MM.1S (cell line): ENCODE results near the gene SMC6.

Experiments used
- DNase-seq: peaks from one replicate; pipeline ENCODE4 v3.0.0-alpha.2; 2015
- H2AFZ ChIP-seq: fragments of 300-600 bp; sonication (generic); 2 replicates; pipeline ENCODE4 v1.6.0; 2016; ENCODE audit warnings: antibody characterized with exemption, low read length
- H3F3A ChIP-seq: fragments of 300-600 bp; sonication (generic); 2 replicates; pipeline ENCODE4 v1.6.1; 2016; ENCODE audit warnings: mild to moderate bottlenecking, antibody characterized with exemption, low read length, moderate library complexity, mixed read lengths; ENCODE audit not compliant: insufficient read depth
- H3K27ac ChIP-seq: fragments of 300-600 bp; sonication (generic); 2 replicates; pipeline ENCODE4 v1.5.1; 2016; ENCODE audit warnings: mild to moderate bottlenecking, low read length
- H3K27me3 ChIP-seq: fragments of 300-600 bp; sonication (generic); replicated peaks from 2 replicates; pipeline ENCODE4 v1.6.0; 2016; ENCODE audit warnings: low read length; ENCODE audit not compliant: insufficient read depth
- H3K36me3 ChIP-seq: fragments of 300-600 bp; sonication (generic); replicated peaks from 2 replicates; pipeline ENCODE4 v1.6.1; 2016; ENCODE audit warnings: mild to moderate bottlenecking, low read length, mixed read lengths; ENCODE audit not compliant: insufficient read depth
- H3K4me1 ChIP-seq: fragments of 300-600 bp; sonication (generic); 2 replicates; pipeline ENCODE4 v1.6.1; 2016; ENCODE audit warnings: low read length, mixed read lengths
- H3K4me2 ChIP-seq: fragments of 300-600 bp; sonication (generic); 2 replicates; pipeline ENCODE4 v1.6.0; 2016; ENCODE audit warnings: low read depth, low read length
- H3K4me3 ChIP-seq: fragments of 300-600 bp; sonication (generic); 2 replicates; pipeline ENCODE4 v1.5.1; 2016; ENCODE audit warnings: low read length, mixed read lengths
- H3K79me2 ChIP-seq: fragments of 300-600 bp; sonication (generic); 2 replicates; pipeline ENCODE4 v1.6.1; 2016; ENCODE audit warnings: mixed run types, low read length, mixed read lengths
- H3K9ac ChIP-seq: fragments of 300-600 bp; sonication (generic); 2 replicates; pipeline ENCODE4 v1.6.1; 2016; ENCODE audit warnings: low read length, mixed read lengths
- H3K9me2 ChIP-seq: fragments of 300-600 bp; sonication (generic); replicated peaks from 2 replicates; pipeline ENCODE4 v1.6.1; 2016; ENCODE audit warnings: mild to moderate bottlenecking, low read length, mixed read lengths; ENCODE audit not compliant: insufficient read depth
- H3K9me3 ChIP-seq: fragments of 300-600 bp; sonication (generic); replicated peaks from 2 replicates; pipeline ENCODE4 v1.6.1; 2016; ENCODE audit warnings: mild to moderate bottlenecking, low read length, mixed read lengths; ENCODE audit not compliant: insufficient read depth
- H4K20me1 ChIP-seq: fragments of 300-600 bp; sonication (generic); 2 replicates; pipeline ENCODE4 v1.6.1; 2016; ENCODE audit warnings: mild to moderate bottlenecking, low read length, moderate library complexity, mixed read lengths; ENCODE audit not compliant: insufficient read depth
- CTCF ChIP-seq: fragments of 300-600 bp; sonication (generic); IDR thresholded peaks from 2 replicates; pipeline ENCODE4 v1.5.1; 2016; ENCODE audit warnings: antibody characterized with exemption, low read length, mixed read lengths
- EZH2 ChIP-seq: fragments of 300-600 bp; sonication (generic); optimal IDR thresholded peaks from 2 replicates; pipeline ENCODE3; 2017; ENCODE audit warnings: low read depth, mild to moderate bottlenecking, antibody characterized with exemption, low read length, mixed read lengths
- EZH2phosphoT487 ChIP-seq: fragments of 300-600 bp; sonication (generic); IDR thresholded peaks from 2 replicates; pipeline ENCODE4 v1.6.1; 2018; ENCODE audit warnings: antibody characterized with exemption, low read length

SMC6 gene

GRCh38 chr2:17614174-17614930, 139.3 kb downstream of the SMC6 start:
- Histone ChIP-seq H3K4me1 (no peaks in the 10 kb centered on the region), H3K4me2 (no peak overlapping the region), H3F3A (no peaks in the 10 kb centered on the region), H3K9me3 (no peaks in the 10 kb centered on the region), H3K9me2 (no peaks in the 10 kb centered on the region), H2AFZ (no peak overlapping the region), H3K36me3 (no peaks in the 10 kb centered on the region), H3K9ac (no peak overlapping the region), H3K4me3 (no peak overlapping the region), H3K27me3 (no peaks in the 10 kb centered on the region), H4K20me1 (no peaks in the 10 kb centered on the region), H3K79me2 (no peaks in the 10 kb centered on the region), H3K27ac (no peak overlapping the region)
- DNase-seq = no peak
- no peak for TF ChIP-seq EZH2
- TF ChIP-seq CTCF = no peak
- no peak for TF ChIP-seq EZH2phosphoT487
